ENCODE measurements around the gene CLCN3.
"Not testable (repeated sequence)": the region's sequence is repeated elsewhere in the genome, so short reads cannot be mapped to it uniquely, and the experiment has no call there.

The CLCN3 gene

GRCh38 chr4:169617306-169617705, 3.1 kb upstream of the CLCN3 start:
- in situ Hi-C loops (cut with HindIII; ENCODE audit: low sequenced_read_pairs): no loop called here

DNA sequence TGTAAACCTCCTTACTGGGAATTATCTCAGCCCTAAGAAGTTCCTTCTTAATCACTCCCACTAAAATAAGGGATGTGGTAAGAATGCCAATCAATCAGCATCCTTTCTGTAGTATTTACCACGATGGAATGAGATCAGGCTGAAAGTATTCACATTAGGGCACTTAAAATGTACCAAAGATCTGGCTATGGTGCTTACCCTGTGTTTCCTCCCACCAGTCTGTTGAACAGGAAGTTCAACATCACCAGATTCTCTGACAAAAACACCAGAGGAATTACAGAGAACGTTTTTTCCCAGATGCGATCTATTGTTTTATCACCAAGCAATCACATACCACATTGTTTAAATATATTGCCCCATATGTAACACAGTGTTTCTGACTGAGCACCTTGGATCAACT, 2.1 kb upstream of the CLCN3 start:
- in situ Hi-C loops (cut with HindIII; ENCODE audit: low sequenced_read_pairs): no loop called here

- in situ Hi-C loops (cut with HindIII; ENCODE audit: low sequenced_read_pairs): no loop called here
These were observed 1.4 kb upstream of the CLCN3 start for GRCh38 chr4:169618986-169619385.

DNA sequence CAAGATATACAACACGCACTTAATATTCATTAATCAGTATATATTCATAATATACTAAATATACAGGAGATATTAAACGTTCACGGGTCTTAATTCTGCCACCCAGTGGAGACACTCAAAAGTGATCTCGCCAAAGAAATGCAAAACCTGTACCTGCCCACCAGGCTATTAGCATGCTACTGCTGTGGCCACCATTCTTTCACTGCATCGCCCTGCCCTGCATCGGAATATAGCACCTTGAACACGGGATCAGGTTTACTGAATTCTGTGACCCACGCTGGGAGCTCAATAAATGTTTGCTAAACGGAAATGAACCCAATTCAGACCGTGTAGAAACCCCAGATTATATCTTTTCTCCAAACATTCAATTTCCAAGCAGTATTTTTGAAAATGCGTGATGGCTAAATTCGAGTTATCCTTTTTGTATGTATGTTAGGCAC, 840 bp upstream of the CLCN3 start:
- in situ Hi-C loops (cut with HindIII; ENCODE audit: low sequenced_read_pairs): no loop called here

DNA sequence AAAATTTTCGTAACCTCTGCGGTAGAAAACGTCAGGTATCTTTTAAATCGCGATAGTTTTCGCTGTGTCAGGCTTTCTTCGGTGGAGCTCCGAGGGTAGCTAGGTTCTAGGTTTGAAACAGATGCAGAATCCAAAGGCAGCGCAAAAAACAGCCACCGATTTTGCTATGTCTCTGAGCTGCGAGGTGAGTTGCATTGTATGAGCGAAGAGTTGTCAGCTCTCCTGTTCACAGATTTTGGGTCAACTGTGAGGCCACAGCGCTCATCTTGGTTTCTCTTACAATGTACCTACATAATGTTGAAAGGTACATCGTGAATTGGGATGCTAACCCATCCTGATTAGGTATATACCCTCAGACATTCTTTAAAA, 486 bp downstream of the CLCN3 start:
- in situ Hi-C loops (cut with HindIII; ENCODE audit: low sequenced_read_pairs): no loop called here

GRCh38 chr4:169621731-169622492, 1.5 kb downstream of the CLCN3 start:
- in situ Hi-C loops (cut with HindIII; ENCODE audit: low sequenced_read_pairs): no loop called here

- in situ Hi-C loops (cut with HindIII; ENCODE audit: low sequenced_read_pairs): no loop called here
These were observed 2.2 kb downstream of the CLCN3 start for GRCh38 chr4:169622566-169622965.

- in situ Hi-C loops (cut with HindIII; ENCODE audit: low sequenced_read_pairs): not testable (repeated sequence)
These were observed 3.6 kb downstream of the CLCN3 start for GRCh38 chr4:169624012-169624411.

GRCh38 chr4:169625886-169626285, 5.5 kb downstream of the CLCN3 start:
- in situ Hi-C loops (cut with HindIII; ENCODE audit: low sequenced_read_pairs): no loop called here

- in situ Hi-C loops (cut with HindIII; ENCODE audit: low sequenced_read_pairs): no loop called here
These were observed 6.2 kb downstream of the CLCN3 start for GRCh38 chr4:169626331-169627282.

- in situ Hi-C loops (cut with HindIII; ENCODE audit: low sequenced_read_pairs): no loop called here
These were observed 6.9 kb downstream of the CLCN3 start for GRCh38 chr4:169627307-169627706.

GRCh38 chr4:169628579-169628978, 8.2 kb downstream of the CLCN3 start:
- in situ Hi-C loops (cut with HindIII; ENCODE audit: low sequenced_read_pairs): no loop called here

- in situ Hi-C loops (cut with HindIII; ENCODE audit: low sequenced_read_pairs): no loop called here
These were observed 9.7 kb downstream of the CLCN3 start for GRCh38 chr4:169630069-169630468.

GRCh38 chr4:169632896-169633295, 12.5 kb downstream of the CLCN3 start:
- in situ Hi-C loops (cut with HindIII; ENCODE audit: low sequenced_read_pairs): no loop called here

GRCh38 chr4:169634975-169635374, 14.6 kb downstream of the CLCN3 start:
- in situ Hi-C loops (cut with HindIII; ENCODE audit: low sequenced_read_pairs): no loop called here

GRCh38 chr4:169640261-169640870, 20.0 kb downstream of the CLCN3 start:
- in situ Hi-C loops (cut with HindIII; ENCODE audit: low sequenced_read_pairs): no loop called here

GRCh38 chr4:169644802-169645201, 24.4 kb downstream of the CLCN3 start:
- in situ Hi-C loops (cut with HindIII; ENCODE audit: low sequenced_read_pairs): no loop called here

- in situ Hi-C loops (cut with HindIII; ENCODE audit: low sequenced_read_pairs): no loop called here
These were observed 25.2 kb downstream of the CLCN3 start for GRCh38 chr4:169645627-169646026.

GRCh38 chr4:169649545-169650226, 29.3 kb downstream of the CLCN3 start:
- in situ Hi-C loops (cut with HindIII; ENCODE audit: low sequenced_read_pairs): no loop called here

DNA sequence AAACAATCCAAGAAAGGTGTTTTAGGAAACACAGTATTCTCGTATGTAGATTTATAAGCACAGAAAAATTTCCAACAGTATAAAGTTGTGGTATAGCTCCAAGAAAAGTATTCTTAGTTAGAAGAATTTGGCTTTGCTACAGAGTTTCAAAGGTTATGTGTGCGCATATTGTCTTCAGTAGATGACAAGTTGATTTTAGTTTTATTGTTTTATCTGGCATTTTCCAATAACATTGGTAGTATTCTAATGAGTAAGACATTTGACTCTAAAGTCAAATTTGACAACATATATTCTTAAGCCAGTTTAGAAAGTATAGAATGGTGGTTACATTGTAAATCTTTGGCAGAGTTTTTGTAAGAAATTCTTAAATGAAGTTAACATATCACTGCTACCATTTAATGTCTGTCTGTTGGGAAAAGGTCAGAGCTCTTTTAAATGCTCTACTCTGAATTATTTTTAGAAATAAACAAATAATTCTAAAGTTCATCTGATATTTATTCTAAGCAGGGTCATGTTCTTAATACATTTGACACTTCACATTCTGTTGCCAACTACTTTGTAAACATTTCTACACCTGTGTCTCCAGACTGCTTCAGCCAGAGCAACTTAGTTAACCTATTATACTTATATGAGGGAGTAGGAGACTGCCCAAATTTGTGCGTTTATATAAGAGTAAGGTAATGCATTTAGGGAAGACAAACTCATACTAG, 30.0 kb downstream of the CLCN3 start:
- in situ Hi-C loops (cut with HindIII; ENCODE audit: low sequenced_read_pairs): no loop called here

Measured in endothelial cell of hepatic sinusoid (primary cell).